BE2C (cell line): ENCODE data around the gene OR8S1. TPM values are rescaled to one million over a fixed set of nuclear protein-coding genes. Genes with fewer than 3 reads are reported as not detected.
"Not testable (repeated sequence)": the region's sequence is repeated elsewhere in the genome, so short reads cannot be mapped to it uniquely, and the experiment has no call there.

ENCODE experiments used
- DNase-seq: peaks from one replicate; pipeline ENCODE4 v3.0.0-alpha.2; 2020
- H3K27me3 ChIP-seq: fragments of 250-450 bp; sonication (Bioruptor Pico); 2 replicates; pipeline ENCODE4 v1.5.1; 2020; ENCODE audit warnings: mild to moderate bottlenecking
- H3K36me3 ChIP-seq: fragments of 250-450 bp; sonication (Bioruptor Pico); 2 replicates; pipeline ENCODE4 v1.5.1; 2020; ENCODE audit warnings: mild to moderate bottlenecking
- H3K4me1 ChIP-seq: fragments of 250-450 bp; sonication (Bioruptor Pico); 2 replicates; pipeline ENCODE4 v1.5.1; 2020
- H3K4me3 ChIP-seq: 2 replicates; pipeline ENCODE4 v1.5.1; 2011; ENCODE audit warnings: low read depth, low read length
- H3K9me3 ChIP-seq: fragments of 250-450 bp; sonication (Bioruptor Pico); 2 replicates; pipeline ENCODE4 v1.5.1; 2020
- polyA plus RNA-seq: library from polyadenylated mRNA; unstranded; fragments of >200 nt; gene quantifications from one replicate; pipeline ENCODE4 v1.2.1, GENCODE V29; 2012; ENCODE audit warnings: low read depth, missing spikeins; ENCODE audit not compliant: insufficient read length, insufficient read depth
- TF ChIP-seq, protein P1 (sequence below): IDR thresholded peaks from 2 replicates; pipeline ENCODE4 v1.5.1; 2012; ENCODE audit warnings: mild to moderate bottlenecking, low read depth, low read length

OR8S1 gene
- not detected for polyA plus RNA-seq

DNA sequence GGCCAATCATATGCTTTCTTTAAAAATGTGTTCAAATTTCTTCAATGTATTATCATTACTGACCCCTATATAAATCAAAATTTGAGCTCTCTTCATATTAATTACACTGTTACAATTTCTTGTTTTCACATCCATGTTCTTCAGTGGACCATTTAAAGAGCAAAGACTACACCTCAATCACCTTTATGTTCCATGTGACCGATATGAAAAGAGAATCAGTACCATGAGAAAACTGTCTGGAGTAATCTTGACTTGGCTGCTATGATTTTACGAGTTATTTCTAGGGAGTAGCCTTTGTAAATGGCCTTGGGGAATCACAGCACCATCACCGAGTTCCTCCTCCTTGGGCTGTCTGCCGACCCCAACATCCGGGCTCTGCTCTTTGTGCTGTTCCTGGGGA is at the start of gene OR8S1:
TSS of gene OR8S1 (plus strand) at position 301 of the 400 bp plus-strand sequence. CDS start at position 301, 0 bp downstream.
- DNase-seq = no peak
- no peaks in the 10 kb centered on the region for H3K4me1 ChIP-seq
- H3K9me3 ChIP-seq = no peaks in the 10 kb centered on the region
- H3K36me3 ChIP-seq = no peaks in the 10 kb centered on the region
- TF ChIP-seq, protein P1, sequence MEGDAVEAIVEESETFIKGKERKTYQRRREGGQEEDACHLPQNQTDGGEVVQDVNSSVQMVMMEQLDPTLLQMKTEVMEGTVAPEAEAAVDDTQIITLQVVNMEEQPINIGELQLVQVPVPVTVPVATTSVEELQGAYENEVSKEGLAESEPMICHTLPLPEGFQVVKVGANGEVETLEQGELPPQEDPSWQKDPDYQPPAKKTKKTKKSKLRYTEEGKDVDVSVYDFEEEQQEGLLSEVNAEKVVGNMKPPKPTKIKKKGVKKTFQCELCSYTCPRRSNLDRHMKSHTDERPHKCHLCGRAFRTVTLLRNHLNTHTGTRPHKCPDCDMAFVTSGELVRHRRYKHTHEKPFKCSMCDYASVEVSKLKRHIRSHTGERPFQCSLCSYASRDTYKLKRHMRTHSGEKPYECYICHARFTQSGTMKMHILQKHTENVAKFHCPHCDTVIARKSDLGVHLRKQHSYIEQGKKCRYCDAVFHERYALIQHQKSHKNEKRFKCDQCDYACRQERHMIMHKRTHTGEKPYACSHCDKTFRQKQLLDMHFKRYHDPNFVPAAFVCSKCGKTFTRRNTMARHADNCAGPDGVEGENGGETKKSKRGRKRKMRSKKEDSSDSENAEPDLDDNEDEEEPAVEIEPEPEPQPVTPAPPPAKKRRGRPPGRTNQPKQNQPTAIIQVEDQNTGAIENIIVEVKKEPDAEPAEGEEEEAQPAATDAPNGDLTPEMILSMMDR = no peak
- H3K27me3 ChIP-seq = peaks cover 15% of the 10 kb centered on the region
- H3K4me3 ChIP-seq = no peak within 1 kb of the TSS

- Histone ChIP-seq H3K36me3 (no peaks in the 10 kb centered on the region), H3K9me3 (no peaks in the 10 kb centered on the region), H3K4me1 (no peaks in the 10 kb centered on the region), H3K27me3 (no peaks in the 10 kb centered on the region), H3K4me3 (no peak within 1 kb of the TSS)
- TF ChIP-seq, protein P1 = no peak
- DNase-seq = no peak
These were observed 43.2 kb upstream of the OR8S1 start, which contains the start of gene C12orf54 for GRCh38 chr12:48482198-48482597. TSS of gene C12orf54 (plus strand) at chr12:48482498. CDS start at chr12:48483297, 799 bp downstream.

- H3K4me1 ChIP-seq = no peaks in the 10 kb centered on the region
- TF ChIP-seq, protein P1 = no peak
- DNase-seq = no peak
- no peaks in the 10 kb centered on the region for H3K27me3 ChIP-seq
- H3K9me3 ChIP-seq = no peaks in the 10 kb centered on the region
- H3K36me3 ChIP-seq = no peaks in the 10 kb centered on the region
- H3K4me3 ChIP-seq = no peak overlapping the region
These were observed 42.5 kb upstream of the OR8S1 start for GRCh38 chr12:48482930-48483329.

- TF ChIP-seq, protein P1 = no peak
- Histone ChIP-seq H3K27me3 (no peaks in the 10 kb centered on the region; the same call in 1 of the 2 replicates), H3K4me3 (no peak overlapping the region), H3K4me1 (no peaks in the 10 kb centered on the region), H3K9me3 (no peaks in the 10 kb centered on the region), H3K36me3 (no peaks in the 10 kb centered on the region)
- no peak for DNase-seq
These were observed 39.2 kb upstream of the OR8S1 start for GRCh38 chr12:48486261-48486660.

GRCh38 chr12:48486679-48487078 is 38.8 kb upstream of the OR8S1 start:
- TF ChIP-seq, protein P1 = no peak
- Histone ChIP-seq H3K27me3 (no peaks in the 10 kb centered on the region; the same call in 1 of the 2 replicates), H3K4me3 (no peak overlapping the region), H3K36me3 (no peaks in the 10 kb centered on the region), H3K4me1 (no peaks in the 10 kb centered on the region), H3K9me3 (no peaks in the 10 kb centered on the region)
- DNase-seq = no peak

GRCh38 chr12:48489012-48489411 is 36.4 kb upstream of the OR8S1 start:
- TF ChIP-seq, protein P1 = no peak
- Histone ChIP-seq H3K27me3 (no peaks in the 10 kb centered on the region; the same call in 1 of the 2 replicates), H3K4me3 (no peak overlapping the region), H3K36me3 (no peaks in the 10 kb centered on the region), H3K4me1 (no peaks in the 10 kb centered on the region), H3K9me3 (no peaks in the 10 kb centered on the region)
- DNase-seq = no peak

GRCh38 chr12:48489456-48489855 is 36.0 kb upstream of the OR8S1 start:
- H3K9me3 ChIP-seq, H3K4me3 ChIP-seq: not testable (repeated sequence)

DNA sequence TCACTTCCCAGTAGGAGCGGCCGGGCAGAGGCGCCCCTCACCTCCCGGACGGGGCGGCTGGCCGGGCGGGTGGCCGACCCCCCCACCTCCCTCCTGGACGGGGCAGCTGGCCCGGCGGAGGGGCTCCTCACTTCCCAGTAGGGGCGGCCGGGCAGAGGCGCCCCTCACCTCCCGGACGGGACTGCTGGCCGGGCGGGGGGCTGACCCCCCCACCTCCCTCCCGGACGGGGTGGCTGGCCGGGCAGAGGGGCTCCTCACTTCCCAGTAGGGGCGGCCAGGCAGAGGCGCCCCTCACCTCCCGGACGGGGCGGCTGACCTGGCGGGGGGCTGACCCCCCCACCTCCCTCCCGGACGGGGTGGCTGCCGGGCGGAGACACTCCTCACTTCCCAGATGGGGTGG is 25.2 kb upstream of the OR8S1 start:
- not testable (repeated sequence) for H3K9me3 ChIP-seq, H3K4me1 ChIP-seq, H3K36me3 ChIP-seq, DNase-seq, H3K4me3 ChIP-seq, H3K27me3 ChIP-seq

More at GRCh38 chr12:48489456-48489855, 36.0 kb upstream of the OR8S1 start:
- H3K36me3 ChIP-seq, H3K27me3 ChIP-seq, DNase-seq, H3K4me1 ChIP-seq: not testable (repeated sequence)

- not testable (repeated sequence) for H3K36me3 ChIP-seq, H3K9me3 ChIP-seq, H3K4me3 ChIP-seq, H3K4me1 ChIP-seq, DNase-seq
- peaks cover 14% of the 10 kb centered on the region for H3K27me3 ChIP-seq
These were observed 18.6 kb upstream of the OR8S1 start for GRCh38 chr12:48506836-48507235.
